ENCODE data around the gene BTBD16.

DNA sequence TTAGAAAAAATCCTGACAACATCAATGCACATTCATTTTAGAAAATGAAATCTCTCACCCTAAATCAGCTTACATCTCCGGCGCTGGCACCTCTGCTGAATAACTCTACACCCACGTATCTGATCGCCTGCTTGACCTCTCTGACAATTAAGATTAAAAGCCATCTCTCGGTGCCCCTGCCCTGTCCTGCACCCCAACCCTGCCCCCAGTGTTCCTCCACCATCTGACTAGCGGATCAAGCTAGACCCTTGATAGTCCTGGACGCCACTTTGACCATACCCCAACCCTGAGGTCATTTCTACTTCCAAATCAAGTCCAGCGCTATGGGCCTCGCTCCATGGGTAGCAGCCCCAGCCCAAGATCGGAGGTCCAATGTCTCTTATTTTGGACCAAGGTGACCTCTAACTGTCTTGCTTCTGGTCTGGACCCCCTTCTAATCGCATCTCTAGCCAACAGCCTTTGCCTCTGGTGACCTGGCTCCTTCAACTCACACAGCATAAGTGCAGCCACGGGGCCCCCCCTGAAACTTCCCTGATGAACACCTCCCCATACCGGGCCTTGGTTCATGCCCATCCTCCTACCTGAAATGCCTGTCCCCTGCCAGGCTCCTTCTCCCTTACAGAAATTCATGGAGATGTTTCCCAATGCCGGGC lies 28.5 kb downstream of the BTBD16 start:
- TF ChIP-seq GATA3 (IDR thresholded peaks at IDR 0.05; ENCODE audit: low read depth, low read length) (no peak), GATA2 (IDR thresholded peaks at IDR 0.05; ENCODE audit: low read depth, low read length) (no peak)

Data from SH-SY5Y (cell line).